Fibroblast of skin of right quadriceps (primary cell): ENCODE data around the gene NOTCH3.
A peak's percentile ranks its signal among the peaks of the same experiment; 100 is the strongest.

Experiments
- DNase-seq: peaks from one replicate; pipeline ENCODE4 v3.0.0-alpha.2; 2013

The NOTCH3 gene

DNA sequence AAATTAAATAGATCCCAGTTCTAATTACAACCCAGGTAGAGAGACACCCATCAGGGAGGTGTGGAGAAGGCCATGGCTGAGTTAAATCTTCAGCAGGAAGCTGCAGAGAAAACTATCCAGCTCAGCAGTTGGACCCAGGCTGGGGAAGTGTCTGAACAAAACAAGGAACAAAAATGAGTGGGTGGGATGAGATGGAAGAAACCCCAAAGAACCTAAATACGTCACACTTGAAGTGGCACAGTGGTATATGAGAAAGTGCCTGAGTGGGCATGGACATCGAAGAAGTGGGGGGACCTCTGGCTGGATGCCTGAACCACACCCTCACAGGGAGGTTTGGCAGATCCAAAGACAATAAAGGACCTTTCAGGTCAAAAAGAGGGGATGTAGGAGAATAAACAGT is 35.0 kb upstream of the NOTCH3 start:
- DNase-seq, result no peak

DNA sequence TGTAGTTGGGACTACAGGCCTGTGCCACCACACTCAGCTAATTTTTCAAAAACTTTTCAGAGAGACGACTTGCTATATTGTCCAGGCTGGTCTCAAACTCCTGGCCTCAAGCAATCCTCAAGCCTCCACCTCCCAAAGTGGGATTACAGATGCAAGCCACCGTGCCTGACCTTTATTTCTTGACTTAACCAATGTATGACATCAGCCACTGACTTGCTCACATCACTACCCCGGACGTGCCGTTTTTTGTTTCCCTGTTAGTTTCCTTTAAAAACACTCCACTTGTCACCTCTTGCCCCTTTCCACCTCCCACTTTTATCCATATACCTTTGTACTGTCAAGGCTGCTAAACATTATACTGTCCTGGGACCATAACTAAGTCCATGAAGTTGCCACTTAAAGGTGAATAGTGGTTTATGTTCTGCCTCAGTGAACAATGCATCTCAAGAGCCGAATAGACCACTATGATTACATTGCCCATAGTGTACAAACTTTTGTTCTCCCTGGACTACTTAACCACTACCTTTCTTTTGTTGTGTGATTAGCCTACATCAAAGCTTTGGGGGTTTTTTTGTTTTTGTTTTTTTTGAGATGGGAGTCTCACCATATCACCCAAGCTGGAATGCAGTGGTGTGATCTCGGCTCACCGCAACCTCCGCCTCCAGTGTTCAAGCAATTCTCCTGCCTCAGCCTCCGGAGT is 33.8 kb upstream of the NOTCH3 start:
- DNase-seq, result no peak

DNA sequence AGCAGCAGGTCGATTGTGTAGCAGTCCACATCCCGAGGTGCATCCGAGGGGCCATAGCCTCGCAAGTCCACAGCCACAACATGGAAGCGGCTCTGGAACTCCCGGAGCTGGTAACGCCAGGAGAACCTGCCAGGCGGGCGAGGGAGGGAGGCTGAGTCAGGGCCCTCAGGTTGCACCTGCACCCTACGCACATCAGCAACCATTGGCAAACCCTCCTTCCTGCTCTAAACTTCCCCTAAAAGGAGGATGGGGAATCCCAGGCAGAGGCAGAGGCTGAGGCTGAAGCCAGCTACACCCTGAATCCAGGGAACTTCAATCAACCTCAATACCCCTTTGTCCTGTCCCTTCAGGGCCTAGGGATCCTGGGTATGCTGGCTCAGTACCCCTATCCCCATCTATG is 30.5 kb upstream of the NOTCH3 start:
- no peak for DNase-seq

GRCh38 chr19:15227261-15227660 is 26.5 kb upstream of the NOTCH3 start:
- DNase-seq, result no peak

GRCh38 chr19:15225760-15226159 is 25.0 kb upstream of the NOTCH3 start:
- DNase-seq, result no peak

DNA sequence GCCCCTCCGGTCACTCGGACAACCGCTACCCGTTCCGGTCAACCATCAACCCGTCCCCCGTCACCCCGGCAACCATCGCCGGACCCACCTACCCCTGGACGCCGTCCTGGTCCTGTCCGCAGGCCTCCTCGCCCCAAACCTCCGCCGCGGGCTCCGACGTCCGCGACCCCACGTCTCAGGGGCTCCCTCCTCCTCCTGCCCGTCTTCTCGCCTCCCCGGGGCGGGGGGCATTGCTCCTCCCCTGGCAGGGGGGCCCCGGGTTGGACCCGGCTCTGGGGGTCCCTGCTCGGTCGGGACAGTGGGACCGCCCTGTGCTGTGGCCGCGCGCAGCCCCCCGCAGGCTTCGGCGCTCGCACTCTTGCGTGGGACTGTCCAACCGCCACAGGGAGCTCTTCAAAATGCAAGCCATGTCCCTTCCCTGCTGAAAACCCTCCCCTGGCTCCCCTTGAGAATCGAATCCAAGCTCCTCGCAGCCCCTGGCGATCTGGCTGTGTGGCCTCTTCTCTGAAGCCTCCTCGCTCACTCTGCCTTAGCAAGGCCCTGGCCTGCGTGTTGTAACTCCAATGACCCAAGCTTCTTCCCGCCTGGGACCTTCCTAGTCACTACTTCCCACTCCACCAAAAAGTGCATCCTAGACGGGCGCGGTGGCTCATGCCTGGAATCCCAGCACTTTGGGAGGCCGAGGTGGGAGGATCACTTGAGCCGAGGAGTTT is 23.0 kb upstream of the NOTCH3 start:
- DNase-seq, result no peak

GRCh38 chr19:15222738-15223648 is 22.2 kb upstream of the NOTCH3 start:
- peak; percentile 95 for DNase-seq

- DNase-seq, result no peak
These were observed 20.0 kb upstream of the NOTCH3 start for GRCh38 chr19:15220833-15221232.

DNA sequence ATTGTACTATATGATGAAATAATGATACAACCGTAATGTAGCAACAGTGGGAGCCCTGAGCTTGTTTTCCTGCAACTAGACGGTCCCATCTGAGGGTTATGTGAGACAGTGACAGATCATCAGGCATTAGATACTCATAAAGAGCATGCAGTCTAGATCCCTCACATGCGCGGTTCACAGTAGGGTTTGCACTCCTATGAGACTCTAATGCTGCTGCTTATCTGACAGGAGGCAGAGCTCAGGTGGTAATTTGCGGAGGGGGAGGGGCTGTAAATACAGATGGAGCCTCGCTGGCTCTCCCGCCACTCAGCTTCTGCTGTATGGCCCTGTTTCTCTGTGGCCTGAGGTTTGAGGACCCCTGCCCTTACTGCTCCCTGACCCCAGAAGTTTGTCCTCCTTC is 17.7 kb upstream of the NOTCH3 start:
- DNase-seq, result no peak

- DNase-seq, result no peak
These were observed 15.6 kb upstream of the NOTCH3 start for GRCh38 chr19:15216363-15216762.

- no peak for DNase-seq
These were observed 13.1 kb upstream of the NOTCH3 start for GRCh38 chr19:15213715-15214381.

DNA sequence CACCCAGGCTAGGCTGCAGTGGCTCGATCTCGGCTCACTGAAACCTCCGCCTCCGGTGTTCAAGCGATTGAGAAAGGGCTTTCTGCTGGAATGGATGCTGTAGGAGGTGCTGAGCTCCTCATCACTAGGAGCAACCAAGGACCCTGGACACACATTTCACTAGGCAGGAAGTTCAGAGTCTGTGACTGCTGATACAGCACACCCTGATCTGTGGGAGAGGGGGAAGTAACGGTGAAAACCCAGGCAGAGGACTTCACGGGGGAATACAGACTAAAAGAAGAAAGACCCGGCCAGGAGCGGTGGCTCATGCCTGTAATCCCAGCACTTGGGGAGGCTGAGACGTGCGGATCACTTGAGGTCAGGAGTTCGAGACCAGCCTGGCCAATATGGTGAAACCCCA is 11.9 kb upstream of the NOTCH3 start:
- DNase-seq, result no peak

DNA sequence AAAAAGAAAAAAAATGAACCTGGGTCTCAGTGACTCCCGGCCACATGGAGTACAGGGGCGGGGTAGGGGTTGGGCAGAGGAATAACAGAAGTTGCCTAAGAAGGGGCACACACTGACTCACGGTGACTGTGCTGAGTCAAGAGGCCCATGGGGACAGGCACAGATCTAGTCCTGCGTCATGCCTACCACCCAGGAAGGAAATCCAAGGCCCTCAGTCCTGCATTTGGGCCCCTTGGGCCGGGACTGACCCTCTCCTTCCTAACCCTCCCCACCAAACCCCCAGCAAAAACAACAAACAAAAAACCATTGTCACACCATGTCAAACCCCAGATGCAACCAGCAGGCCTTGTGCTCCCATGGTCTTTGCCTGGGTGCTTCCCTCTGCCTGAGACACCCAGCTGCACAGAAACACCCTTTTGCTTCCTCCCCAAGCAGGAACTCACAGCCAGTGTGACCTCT is 9.6 kb upstream of the NOTCH3 start:
- DNase-seq, result peak; percentile 43

DNA sequence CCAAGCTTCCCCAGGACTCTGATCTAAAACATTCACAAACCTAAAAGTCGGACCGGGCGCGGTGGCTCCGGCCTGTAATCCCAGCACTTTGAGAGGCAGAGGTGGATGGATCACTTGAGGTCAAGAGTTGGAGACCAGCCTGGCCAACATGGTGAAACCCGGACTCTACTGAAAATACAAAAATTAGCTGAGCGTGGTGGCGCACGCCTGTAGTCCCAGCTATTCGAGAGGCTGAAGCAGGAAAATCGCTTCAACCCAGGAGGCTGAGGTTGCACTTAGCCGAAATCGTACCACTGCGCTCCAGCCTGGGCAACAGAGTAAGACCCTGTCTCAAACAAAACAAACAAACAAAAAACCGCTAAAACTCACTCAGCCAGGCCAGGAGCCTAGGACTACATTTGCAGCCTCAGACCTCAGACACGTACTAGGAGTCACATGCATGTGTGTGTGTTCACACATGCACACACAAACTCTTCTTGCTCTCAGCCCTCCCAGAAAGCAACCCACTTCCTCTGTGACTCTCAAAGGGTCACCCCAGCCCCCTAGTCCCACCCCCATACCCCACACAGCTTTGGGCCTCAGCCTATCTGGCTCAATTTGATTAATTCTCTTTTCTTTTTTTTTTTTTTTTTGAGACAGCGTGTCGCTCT is 704 bp upstream of the NOTCH3 start:
- no peak for DNase-seq

DNA sequence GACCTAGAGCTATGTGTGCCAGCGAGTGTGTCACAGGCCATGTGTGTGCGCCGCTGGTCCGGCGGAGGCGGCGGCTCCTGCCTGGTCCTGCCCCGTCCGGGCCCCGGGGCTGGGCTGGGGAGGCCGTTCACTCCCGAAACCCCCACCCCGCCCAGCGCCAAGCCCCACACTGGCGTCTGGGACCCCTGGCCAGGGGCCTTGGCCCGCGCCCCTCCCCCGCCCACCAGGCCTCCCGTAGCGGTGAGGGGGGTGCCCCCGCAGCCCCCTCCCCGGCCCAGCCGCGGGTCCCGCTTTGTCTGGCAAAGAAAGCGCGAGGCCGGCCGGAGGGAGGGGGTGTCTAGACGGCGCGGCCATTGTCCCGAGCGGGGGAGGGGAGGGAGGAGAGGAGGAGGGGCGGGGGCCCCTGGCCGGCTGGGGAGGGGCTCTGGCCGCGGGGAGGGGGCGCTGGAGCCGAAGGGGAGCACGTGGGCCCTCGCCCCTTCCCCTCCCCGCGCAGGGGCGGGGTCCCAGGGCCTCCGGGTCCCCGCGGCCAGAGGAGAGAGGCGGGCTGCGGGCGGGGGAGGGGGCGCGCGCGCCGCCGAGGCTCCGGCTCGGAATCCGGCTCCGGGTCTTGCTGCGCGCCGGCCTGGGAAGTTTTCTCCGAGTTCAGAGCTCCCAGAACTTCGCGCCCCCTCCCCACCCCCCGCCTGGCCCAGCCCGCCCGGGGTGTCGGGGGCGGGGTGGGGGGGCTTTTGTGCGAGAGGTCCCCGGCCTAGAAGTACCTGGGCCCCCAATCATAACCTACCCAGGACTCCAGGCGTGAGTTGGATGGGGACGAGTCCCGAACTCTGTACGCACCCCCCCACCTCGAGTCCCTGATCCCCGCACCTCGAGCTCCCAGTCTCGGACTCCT is 888 bp downstream of the NOTCH3 start:
- DNase-seq, result peak; percentile 31

DNA sequence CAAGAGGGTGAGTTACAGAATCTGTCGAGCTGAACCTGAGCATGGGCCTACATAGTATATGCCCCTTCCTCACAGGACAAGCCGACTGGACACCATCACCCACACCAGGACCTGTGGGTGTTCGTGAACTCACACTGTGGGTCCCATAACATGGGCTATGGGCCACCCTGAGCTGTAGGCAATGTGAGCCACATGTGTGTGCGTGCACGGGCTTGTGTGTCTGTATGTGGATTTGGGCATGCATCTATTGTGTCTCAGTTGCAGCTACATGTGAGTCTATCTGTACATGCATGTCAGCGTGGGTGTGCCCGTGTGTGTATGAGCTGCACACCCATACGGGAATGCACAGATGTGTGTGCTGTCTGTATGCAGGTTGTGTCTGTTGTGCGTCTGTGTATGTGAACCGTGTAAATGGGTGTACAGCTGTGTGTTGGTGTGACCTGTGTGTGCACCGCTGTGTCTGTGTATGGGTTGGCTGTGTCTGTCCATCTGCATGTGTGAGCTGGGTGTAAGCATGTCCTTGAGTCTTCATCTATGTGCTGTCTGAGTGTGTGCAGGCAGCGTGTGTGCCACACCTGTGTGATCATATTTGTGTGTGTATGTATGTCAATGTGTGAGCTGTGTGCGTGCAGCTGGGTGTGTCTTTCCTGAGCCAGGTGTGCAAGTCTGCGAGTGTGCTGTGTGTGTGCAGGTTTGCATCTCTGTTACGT is 1.7 kb downstream of the NOTCH3 start:
- DNase-seq, result no peak

GRCh38 chr19:15197942-15198341 is 2.9 kb downstream of the NOTCH3 start:
- DNase-seq, result no peak

- no peak for DNase-seq
These were observed 3.4 kb downstream of the NOTCH3 start for GRCh38 chr19:15197275-15197941.

- DNase-seq, result no peak
These were observed 4.3 kb downstream of the NOTCH3 start for GRCh38 chr19:15196360-15197005.
